ENCODE data around the gene PACSIN3. TPM values are rescaled to one million over a fixed set of nuclear protein-coding genes. Genes with fewer than 3 reads are reported as not detected.
"Not testable (repeated sequence)": the region's sequence is repeated elsewhere in the genome, so short reads cannot be mapped to it uniquely, and the experiment has no call there.

Gene PACSIN3
- total and polyA plus RNA-seq, 2 of the 8 experiments (the other 6 are each of a cell fraction or from before 2014, with no cell fraction given): 23.8 to 47.2 TPM

- H3K27ac ChIP-seq (ENCODE audit: low read depth, low read length); H2BK20ac ChIP-seq (ENCODE audit: low read length); H2BK5ac ChIP-seq (ENCODE audit: low read depth, low read length); H4K5ac ChIP-seq (ENCODE audit: insufficient read length, low read depth, low read length); H2BK120ac ChIP-seq (replicated peaks; ENCODE audit: low read depth, low read length); H2AK5ac ChIP-seq (ENCODE audit: low read depth, low read length); H3K23me2 ChIP-seq (ENCODE audit: low read depth, low read length); H2AFZ ChIP-seq (ENCODE audit: low read length); DNase-seq (ENCODE audit: low read depth in 1 of 2, low spot score in 2 of 2); H3K4me3 ChIP-seq (ENCODE audit: extremely low read depth in 1 of 4, insufficient read depth in 2 of 4, low read depth in 3 of 4, low read length in 4 of 4); H4K91ac ChIP-seq (replicated peaks; ENCODE audit: insufficient read length, low read length); H2BK12ac ChIP-seq (ENCODE audit: low read depth, low read length); H3K4me1 ChIP-seq (replicated peaks in 1 of 4; ENCODE audit: control insufficient read depth in 3 of 4, insufficient read depth in 4 of 4, low read length in 3 of 4); H3K9ac ChIP-seq (replicated peaks in 1 of 4; ENCODE audit: extremely low read depth in 1 of 4, low read depth in 3 of 4, low read length in 3 of 4); H3K4me2 ChIP-seq (ENCODE audit: insufficient read depth in 1 of 2, low read depth in 2 of 2, low read length in 2 of 2); H3K9me3 ChIP-seq (ENCODE audit: insufficient read depth in 2 of 2, low read depth in 1 of 2, low read length in 1 of 2); H3K4ac ChIP-seq (replicated peaks; ENCODE audit: insufficient read length, low read depth, low read length); H3K27me3 ChIP-seq (replicated peaks in 1 of 4; ENCODE audit: control insufficient read depth in 3 of 4, extremely low read depth in 1 of 4, insufficient read depth in 3 of 4, low read length in 3 of 4); H3K36me3 ChIP-seq (ENCODE audit: control insufficient read depth in 2 of 4, insufficient read depth in 4 of 4, low read length in 3 of 4); H3K79me2 ChIP-seq (ENCODE audit: control insufficient read depth in 1 of 2, insufficient read depth in 2 of 2, low read length in 2 of 2); H4K8ac ChIP-seq (ENCODE audit: extremely low read depth, insufficient read depth, low read length); H3K56ac ChIP-seq (replicated peaks; ENCODE audit: insufficient read length, low read depth, low read length); H3K79me1 ChIP-seq (ENCODE audit: low read depth, low read length); H3K18ac ChIP-seq (ENCODE audit: extremely low read depth, low read length); FAIRE-seq; H3K14ac ChIP-seq (ENCODE audit: insufficient read length); H3K23ac ChIP-seq (ENCODE audit: insufficient read length); H2BK15ac ChIP-seq (ENCODE audit: low read length); H4K20me1 ChIP-seq (replicated peaks in 1 of 2; ENCODE audit: control insufficient read depth in 1 of 2, insufficient read depth in 2 of 2, low read length in 2 of 2): not testable (repeated sequence)
- ChIA-PET POLR2A (ENCODE audit: partially characterized antibody) (interaction anchor here (0.8 to 4.1 kb wide), 4 partner anchors 21 to 507 kb away, joined by 3 to 23 read pairs (median 3); partner anchors contain the start of genes ARHGAP1, PACSIN3 and ZNF408), CTCF (ENCODE audit: partially characterized antibody) (interaction anchor here (0.6 to 21.5 kb wide), 6 partner anchors 14 to 63 kb away, joined by 3 to 247 read pairs (median 4); partner anchors contain the start of genes ARFGAP2 and PACSIN3)
- WGBS, 2 experiments (ENCODE audit: extremely low coverage in 1 of 2, insufficient coverage in 1 of 2, insufficient read length in 1 of 2, insufficient replicate concordance in 2 of 2, low coverage in 1 of 2, low lambda C conversion rate in 2 of 2, missing lambda C conversion rate in 1 of 2): 94% methylated on average over 13 of the region's 13 CpGs; no CpG with 5 or more reads in 1 of the 2 experiments
These were observed 21.8 kb upstream of the PACSIN3 start for GRCh38 chr11:47208008-47208552.
